NCI-H2196 (cell line): ENCODE data around the gene ADGRL3.
"Not testable (repeated sequence)": the region's sequence is repeated elsewhere in the genome, so short reads cannot be mapped to it uniquely, and the experiment has no call there.

Source experiments
- DNase-seq: peaks from one replicate; lab custom pipeline; 2025; ENCODE audit not compliant: unreplicated experiment; lab: John Stamatoyannopoulos, UW

The ADGRL3 gene

GRCh38 chr4:61924131-61924530 is 724.0 kb downstream of the ADGRL3 start:
- no peak for DNase-seq

- DNase-seq = no peak
Observed at GRCh38 chr4:61933527-61933926, 733.4 kb downstream of the ADGRL3 start.

- no peak for DNase-seq
Observed at GRCh38 chr4:61934198-61934597, 734.1 kb downstream of the ADGRL3 start.

DNA sequence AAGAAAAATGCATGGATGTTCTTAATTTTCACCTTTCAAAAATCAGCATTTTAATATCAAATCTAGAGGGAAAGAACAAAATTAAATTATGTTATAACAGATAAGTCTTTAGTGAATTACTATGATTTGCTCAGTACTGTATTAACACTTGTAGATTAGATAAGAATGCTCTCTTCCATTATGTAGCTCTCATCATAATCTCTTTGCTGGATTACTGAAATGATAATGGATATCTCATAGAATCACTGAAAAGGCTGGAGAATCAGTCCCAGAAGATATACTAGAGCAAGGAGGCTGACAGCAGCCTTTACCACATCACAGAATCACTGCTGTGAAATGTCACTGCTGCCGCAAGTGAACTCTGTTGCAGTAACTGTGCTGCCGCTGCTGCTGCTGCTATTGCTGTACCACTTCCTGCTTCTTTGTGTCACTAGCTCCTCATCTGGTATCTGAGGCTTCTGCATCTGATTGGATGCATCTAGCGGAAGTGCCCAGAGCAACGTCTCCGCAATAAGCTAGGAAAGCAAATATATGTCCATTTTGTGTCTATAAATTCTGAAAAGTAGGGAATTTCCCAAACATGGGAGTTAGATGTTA is 738.2 kb downstream of the ADGRL3 start:
- DNase-seq = no peak

GRCh38 chr4:61950625-61951024 is 750.5 kb downstream of the ADGRL3 start:
- DNase-seq = no peak

GRCh38 chr4:61953386-61953785 is 753.3 kb downstream of the ADGRL3 start:
- DNase-seq = no peak

DNA sequence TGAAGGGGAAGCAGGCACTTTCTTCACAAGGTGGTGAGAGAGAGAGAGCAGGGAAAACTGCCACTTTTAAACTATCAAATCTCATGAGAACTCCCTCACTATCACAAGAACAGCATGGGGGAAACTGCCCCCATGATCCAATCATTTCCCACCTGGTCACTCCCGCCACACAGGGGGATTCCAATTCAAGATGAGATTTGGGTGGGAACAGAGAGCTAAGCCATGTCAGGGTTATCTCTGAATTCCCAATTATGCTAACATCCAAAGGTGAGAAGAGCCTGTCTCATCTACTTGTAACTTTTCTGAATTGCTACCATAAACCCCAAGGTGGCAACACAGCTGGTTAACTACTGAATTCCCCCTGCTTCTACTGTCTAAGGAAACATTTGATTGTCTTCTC is 758.5 kb downstream of the ADGRL3 start:
- no peak for DNase-seq

GRCh38 chr4:61959087-61959486 is 759.0 kb downstream of the ADGRL3 start:
- DNase-seq = no peak

DNA sequence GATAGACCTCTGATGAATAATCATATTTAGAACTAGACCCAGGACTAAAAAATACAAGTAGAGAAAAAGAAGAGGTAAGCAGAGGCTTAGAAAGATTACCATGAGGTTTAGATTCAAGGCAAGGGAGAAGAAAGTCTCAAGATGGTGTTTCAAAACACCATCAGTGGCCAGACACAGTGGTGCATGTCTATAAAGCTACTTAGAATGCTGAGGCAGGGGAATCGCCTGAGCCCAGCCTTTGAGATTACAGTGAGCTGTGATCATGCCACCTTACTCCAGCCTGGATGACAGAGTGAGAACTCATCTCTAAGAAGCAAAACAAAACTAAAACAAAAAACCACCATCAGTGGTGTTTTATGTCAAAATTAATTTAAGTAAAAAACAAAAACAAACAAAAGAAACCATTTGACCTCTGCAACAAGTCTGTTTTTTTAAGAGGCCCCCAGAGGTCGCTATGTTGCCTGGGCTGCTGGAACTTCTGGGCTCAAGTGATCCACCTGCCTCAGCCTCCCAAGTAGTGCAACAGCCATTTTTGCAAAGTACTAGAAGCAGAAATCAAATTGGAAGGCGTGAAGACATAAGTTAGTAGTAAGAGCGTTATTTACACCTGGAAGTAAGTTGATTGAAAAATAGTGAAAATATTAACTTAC is 784.3 kb downstream of the ADGRL3 start:
- no peak for DNase-seq

DNA sequence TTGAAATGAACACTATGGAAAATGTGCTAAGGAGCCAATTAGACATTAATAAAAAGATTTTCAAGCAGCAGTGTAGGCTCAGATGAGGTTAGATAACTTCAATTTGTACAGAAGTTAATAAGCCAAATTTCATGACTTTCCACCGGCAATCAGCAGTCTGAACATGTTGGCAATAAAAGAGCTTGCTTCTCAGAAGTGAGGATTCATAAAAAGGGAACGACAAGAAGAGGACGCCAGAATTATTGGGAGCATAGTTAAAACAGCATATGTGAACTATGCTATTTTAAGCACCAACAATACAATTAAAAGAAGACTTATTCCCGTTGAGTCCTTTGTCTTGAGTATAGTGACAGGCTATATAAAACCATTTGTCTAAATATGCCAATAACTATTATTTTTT is 785.3 kb downstream of the ADGRL3 start:
- no peak for DNase-seq

DNA sequence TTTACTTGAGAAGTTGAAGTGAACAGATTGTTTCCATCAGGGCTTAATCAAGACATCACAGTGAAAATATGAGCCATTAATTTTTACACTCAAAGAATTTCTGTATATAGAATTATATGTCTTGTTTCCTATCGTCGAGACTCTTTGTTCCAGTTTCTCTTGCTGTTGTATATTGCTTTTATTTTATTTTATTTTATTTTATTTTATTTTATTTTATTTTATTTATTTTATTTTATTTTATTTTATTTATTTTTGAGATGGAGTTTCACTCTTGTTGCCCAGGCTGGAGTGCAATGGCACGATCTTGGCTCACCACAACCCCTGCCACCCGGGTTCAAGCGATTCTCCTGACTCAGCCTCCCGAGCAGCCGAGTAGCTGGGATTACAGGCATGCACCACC is 786.8 kb downstream of the ADGRL3 start:
- DNase-seq = not testable (repeated sequence)

GRCh38 chr4:61992351-61992750 is 792.2 kb downstream of the ADGRL3 start:
- no peak for DNase-seq

DNA sequence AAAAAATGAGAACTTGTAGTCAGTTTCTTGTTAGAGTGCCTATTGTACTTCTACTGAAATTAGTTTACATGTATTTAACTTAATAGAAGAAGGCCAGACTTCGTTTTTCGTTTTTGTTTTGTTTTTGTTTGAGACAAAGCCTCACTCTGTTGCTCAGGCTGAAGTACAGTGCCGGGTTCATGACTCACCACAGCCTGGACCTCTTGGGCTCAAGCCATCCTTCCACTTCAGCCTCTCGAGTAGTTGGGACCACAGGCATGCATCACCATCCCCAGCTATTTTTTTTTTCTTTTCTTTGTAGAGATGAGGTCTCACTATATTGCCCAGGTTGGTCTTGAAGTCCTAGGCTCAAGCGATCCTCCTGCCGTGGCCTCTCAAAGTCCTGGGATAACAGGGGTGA is 793.9 kb downstream of the ADGRL3 start:
- DNase-seq = no peak

- no peak for DNase-seq
Observed at GRCh38 chr4:61995717-61996340, 795.7 kb downstream of the ADGRL3 start.

DNA sequence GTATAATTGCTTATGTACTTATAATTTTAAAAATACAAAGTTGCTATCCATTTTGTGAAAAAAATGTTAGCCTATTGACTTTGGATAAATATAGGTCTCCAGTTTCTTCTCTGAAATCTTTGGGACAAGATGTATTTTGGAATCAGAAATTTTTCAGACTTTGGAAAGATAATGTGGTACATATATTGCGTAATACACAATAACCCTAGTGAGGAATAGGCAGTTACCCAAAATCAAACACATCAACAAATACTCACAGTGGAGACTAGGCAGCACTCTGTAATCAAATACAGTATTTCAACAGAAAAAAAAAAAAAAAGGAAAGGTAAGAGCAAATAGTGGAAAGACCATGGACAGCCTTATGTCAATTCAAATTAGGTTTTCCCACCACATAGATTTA is 796.8 kb downstream of the ADGRL3 start:
- no peak for DNase-seq

- DNase-seq = no peak
Observed at GRCh38 chr4:61997831-61998230, 797.7 kb downstream of the ADGRL3 start.

DNA sequence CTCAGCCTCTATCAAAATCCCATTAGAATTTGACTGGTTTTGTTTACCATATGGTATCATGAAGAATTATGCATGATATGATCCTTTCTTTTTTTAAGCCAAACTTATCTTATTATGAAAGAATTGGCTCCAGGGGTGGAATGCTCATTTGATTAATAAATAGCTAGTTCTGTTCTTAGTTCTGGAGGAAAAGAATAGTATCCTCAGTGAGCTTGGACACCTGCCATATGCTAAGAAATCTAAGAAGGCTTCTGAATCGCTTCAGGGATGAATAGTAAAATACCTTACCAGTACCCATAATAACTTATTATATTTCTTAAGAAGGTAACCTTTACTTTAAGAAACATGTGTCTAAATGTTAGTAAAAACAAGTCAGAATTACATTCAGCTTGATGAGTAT is 803.6 kb downstream of the ADGRL3 start:
- DNase-seq = no peak

- no peak for DNase-seq
Observed at GRCh38 chr4:62004881-62005280, 804.8 kb downstream of the ADGRL3 start.

GRCh38 chr4:62006108-62006507 is 806.0 kb downstream of the ADGRL3 start:
- no peak for DNase-seq

- DNase-seq = no peak
Observed at GRCh38 chr4:62015043-62015739, 815.1 kb downstream of the ADGRL3 start.

- DNase-seq = no peak
Observed at GRCh38 chr4:62018537-62018936, 818.4 kb downstream of the ADGRL3 start.

- DNase-seq = no peak
Observed at GRCh38 chr4:62023633-62024032, 823.5 kb downstream of the ADGRL3 start.
